Ramos (cell line): ENCODE measurements around the gene GRIP2.

Source experiments
- in situ Hi-C: fragments of 300-500 bp; cut with MboI; formaldehyde crosslinking; loops from one replicate; pipeline ENCODE4 v1.14.3; 2022; ENCODE audit warnings: low sequenced_read_pairs; ENCODE audit not compliant: unreplicated experiment

The GRIP2 gene

DNA sequence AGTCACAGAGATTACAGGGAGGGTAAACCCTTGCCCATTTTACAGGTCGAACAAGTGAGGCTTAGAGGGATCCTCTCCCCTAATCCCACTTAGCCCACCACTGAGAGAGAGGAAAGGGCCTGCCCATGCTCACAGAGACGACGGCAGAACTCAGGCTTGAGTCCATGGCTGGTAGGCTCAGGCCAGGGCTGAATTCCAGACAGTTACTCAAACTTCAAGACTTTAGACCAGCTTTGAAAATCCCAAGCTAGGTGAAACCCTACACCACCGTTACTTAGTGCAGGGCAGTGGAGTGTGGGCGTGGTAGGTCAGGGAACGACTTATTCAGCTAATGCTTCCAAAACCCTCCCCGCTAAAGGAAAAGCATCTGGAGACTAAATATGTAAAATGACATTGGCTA, 16.4 kb downstream of the GRIP2 start:
- in situ Hi-C loops: no loop called here

DNA sequence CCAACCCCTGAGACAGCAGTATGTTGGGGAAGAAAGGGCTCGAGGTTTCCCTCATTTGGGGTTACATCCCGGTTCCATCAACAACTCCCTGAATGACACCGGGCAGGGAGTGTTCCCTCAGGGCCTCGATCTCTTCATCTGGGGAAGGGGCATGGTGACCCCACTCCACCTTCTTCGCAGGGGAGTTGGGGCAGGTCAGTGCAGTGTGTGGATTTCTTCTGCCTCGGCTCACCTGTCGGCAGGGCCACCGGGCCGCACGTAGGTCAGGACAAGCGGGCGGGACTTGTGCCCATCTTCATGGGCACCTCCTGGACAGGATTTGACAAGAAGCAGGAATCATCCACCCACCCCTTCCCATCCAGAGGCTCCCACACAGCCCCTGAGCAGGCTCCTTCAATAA, 17.4 kb downstream of the GRIP2 start:
- in situ Hi-C loops: no loop called here

DNA sequence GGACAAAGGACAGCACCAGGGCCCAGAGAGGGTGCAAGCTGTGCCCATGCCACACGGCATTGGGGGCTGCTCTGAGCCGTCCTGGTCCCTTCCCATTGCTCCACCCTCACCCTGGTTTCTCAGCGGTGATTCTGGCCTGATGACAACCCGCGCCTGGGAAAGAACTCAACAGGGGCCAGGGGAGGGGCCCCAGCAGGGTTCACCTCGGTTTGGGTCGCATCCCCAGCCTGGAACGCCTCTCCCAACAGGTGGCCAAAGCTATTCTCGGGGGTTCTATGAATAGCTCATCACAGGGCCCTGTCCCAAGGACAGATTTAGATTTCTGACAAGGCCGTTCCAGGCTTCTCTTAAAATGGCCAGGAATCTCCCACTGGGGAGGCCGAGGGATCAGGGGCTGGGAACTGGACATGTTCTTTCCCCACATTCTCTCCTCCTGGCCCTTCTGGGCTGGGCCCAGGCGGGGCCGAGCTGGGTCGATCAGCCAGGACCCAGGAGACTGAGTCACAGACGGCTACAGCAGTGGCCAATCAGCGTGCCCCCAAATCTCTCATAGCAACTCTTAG, 17.9 kb downstream of the GRIP2 start:
- in situ Hi-C loops: no loop called here

DNA sequence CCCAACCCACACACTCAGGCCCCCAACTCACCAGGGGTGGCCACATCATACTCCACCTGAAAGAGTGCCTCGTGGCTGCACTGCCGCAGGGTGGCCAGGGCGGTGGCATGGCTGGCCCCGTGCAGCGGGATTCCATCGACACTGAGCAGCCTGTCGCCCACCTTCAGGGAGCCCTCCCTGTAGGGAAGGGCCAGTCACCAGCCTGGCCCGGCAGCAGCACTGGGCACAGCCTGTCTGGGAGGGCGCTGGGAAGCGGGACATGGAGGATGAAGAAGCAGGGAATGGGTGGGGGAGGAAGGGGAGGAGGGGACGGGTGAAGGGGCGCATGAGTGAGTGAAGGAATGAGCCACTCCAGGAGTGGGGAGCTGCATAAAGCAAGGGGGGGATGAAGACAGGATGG, 18.5 kb downstream of the GRIP2 start:
- in situ Hi-C loops: no loop called here

DNA sequence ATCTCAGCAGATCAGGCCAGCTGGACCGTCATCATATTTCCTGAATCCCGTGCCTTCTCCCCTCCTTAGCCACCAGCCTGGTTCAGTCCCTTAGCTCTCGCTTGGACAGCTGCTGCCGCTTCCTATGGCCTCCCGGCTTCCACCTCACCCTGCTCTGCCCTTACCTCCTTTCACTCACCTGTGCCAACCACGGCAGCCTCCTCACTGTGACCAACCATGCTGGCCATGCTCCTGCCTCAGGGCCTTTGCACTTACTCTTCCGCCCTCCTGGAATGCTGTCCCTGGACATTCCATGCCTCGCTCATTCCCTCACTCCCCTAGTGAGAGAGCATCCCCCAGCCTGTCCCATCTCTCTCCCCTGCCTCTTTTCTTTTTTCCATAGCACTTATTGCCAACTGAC, 19.2 kb downstream of the GRIP2 start:
- in situ Hi-C loops: no loop called here

DNA sequence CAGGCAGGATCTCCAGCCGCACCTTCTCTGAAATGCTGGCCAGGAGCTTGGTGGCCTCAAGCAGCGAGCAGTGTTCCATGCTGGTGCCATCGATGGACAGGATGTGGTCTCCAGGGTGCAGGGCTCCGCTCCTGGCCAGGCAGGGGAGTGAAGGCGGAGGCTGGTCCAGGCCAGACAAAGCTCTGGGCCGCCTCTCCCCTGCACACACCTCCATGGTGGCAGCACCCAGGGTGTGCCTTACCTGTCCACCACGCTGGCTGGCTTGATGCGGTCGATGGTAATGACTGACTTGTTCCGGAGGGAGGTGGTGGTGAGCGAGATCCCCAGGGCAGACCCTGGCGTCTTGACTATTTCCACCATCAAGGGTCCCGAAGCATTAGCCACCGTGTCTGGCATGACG, 20.0 kb downstream of the GRIP2 start:
- in situ Hi-C loops: no loop called here

DNA sequence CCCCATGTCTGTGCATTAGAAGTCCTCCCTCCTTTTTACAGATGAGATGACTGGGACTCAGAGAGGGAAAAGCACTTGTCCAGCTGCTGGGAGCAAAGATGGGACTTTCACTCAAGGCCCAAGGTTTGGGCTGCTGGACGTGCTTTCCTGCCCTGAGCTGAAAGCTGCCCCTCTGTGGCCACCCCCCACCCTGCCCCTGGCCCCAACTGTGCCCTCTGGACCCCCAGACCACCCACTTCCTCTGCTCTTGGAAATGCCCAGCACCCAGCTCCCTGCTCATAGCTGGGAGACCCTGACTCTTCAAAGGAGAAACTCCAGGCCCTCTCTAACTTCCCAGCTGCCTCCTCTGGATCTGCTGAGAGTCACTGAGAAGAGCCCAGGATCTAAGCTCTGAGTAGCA, 20.7 kb downstream of the GRIP2 start:
- in situ Hi-C loops: loop anchor here (10.0 kb wide), 1 partner anchor 395 kb away; no protein-coding TSS in a partner anchor

DNA sequence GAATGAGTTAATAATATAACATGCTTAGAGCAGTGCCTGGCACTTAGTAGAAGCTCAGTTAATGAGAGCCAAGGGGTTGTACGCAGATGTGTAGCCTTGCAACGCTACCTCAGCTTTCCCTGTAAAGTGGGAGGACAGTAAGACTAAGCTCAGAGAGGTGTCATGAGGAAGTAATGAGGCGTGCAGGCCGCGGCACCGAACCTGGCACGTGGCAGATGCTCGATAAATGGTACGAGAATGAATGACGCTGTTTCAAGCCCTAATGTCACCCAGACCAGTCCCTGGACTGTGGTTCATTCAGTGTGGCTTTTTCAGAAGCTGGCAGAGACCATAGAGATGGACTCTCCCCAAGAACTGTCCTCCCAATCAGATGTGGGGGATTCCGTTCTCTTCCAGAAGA, 21.2 kb downstream of the GRIP2 start:
- in situ Hi-C loops: loop anchor here (10.0 kb wide), 1 partner anchor 396 kb away; no protein-coding TSS in a partner anchor

DNA sequence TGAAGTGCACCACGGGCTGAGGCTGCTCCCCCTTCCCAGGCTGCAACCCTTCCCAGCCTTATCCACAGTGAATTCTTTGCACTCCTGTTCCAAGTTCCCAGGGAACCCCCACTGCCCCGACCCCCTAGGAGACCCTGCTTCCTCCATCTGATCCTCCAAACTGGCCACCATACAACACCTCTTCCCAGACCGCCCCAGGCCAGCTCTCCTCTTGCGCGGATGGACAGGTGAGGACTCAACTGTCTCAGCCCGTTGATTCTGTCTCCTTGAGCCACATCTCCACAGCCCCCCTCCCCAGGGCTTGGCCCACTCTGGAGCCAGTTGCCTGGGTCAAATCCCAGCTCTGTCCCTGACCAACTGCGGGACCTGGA, 21.7 kb downstream of the GRIP2 start:
- in situ Hi-C loops: loop anchor here (10.0 kb wide), 1 partner anchor 396 kb away; no protein-coding TSS in a partner anchor

DNA sequence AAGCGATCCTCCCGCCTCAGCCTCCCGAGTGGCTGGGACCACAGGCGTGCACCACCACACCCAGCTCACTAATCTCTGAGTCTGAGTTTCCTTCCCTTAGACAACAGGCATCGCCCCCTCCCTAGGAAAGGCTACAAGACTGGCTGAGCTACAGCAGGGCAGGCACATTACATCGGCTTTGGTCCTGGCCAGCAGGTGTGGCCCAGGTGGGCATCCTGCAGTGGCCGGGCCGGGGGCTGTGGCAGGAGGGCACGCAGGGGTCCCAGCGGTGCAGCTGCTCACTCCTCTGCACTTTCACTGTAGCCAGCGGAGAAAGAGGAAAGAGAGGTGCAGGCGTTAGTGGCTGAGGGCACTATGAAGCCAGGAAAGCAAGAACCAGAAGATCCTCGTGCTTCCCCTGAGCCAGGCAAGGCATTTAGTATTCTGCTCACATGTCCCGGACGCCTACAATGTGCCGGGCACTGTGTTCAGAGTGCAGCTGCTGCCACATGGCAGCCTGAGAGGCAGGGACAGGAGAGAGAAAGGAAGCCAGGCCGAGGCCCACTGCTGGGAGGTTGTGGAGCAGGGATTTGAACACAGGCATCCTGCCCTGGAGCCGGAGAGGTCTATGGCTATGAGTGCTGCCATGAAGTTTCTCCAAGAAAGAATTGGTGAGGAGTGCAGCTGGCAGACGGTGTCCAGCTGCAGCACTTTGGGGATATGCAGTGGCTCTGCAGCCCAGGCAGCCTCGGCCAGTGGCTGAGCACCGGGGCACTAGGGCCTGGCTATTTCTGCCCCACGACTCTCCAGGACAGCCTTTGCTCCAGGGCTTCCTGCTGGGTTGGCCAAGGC, 22.3 kb downstream of the GRIP2 start:
- in situ Hi-C loops: loop anchor here (10.0 kb wide), 1 partner anchor 397 kb away; no protein-coding TSS in a partner anchor

DNA sequence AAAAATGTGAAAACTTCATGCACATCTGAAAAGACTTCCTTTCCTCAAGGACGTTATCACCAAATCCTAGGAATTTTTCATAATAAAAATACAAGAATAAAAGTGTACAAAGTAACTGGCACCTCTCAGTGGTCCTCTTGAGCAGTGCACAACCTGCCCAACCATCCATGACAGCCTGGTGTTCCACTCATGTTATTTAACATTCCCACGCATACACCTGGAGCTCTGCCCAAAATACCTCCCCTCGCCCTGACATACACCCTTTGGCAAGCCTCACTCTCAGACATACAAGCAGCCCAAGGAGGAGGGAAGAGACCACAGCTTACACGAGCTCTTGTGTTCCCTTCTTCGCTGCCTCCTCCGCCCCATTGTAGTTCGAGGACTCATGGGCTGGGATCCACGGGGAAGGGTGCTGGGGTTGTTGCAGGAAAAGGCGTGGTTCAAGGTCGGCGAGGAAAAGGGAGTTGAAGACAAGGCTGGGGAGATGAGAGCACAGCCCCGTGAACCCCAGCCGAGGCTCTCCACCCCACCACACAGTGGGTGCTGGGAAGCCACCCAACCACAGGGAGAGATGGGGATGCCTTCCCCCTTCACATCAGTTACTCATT, 23.3 kb downstream of the GRIP2 start:
- in situ Hi-C loops: loop anchor here (10.0 kb wide), 1 partner anchor 398 kb away; no protein-coding TSS in a partner anchor

DNA sequence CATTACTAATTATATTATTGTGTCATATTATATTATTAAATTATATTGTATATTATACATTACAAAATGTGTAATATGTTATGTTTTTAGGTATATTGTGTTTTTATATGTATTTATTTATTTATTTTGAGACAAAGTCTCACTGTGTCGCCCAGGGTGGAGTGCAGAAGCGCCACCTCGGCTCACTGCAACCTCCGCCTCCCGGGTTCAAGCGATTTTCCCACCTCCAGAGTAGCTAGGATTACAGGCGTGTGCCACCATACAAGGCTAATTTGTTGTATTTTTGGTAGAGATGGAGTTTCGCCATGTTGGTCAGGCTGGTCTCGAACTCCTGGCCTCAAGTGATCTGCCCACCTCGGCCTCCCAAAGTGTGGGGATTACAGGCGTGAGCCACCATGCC, 24.6 kb downstream of the GRIP2 start:
- in situ Hi-C loops: loop anchor here (10.0 kb wide), 1 partner anchor 399 kb away; no protein-coding TSS in a partner anchor

DNA sequence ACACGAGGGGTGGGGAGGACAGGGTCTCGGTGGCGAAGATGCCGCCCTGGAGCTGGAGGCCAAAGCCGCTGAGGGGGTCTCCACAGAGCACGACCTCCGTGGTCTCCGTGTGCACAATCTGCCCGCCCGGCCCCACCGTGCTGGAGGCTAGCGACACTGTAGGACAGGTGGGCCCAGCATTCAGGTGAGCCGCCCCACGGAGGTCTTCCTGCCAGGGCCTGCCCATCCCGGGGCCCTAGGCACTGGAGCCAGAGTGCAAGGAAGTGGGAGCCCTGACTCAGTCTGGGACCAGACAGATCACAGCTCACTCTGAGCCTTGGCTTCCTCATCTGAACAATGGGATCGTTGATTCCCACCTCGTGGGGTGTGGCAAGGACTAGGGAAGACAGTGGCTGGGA, 25.8 kb downstream of the GRIP2 start:
- in situ Hi-C loops: loop anchor here (10.0 kb wide), 1 partner anchor 400 kb away; no protein-coding TSS in a partner anchor

DNA sequence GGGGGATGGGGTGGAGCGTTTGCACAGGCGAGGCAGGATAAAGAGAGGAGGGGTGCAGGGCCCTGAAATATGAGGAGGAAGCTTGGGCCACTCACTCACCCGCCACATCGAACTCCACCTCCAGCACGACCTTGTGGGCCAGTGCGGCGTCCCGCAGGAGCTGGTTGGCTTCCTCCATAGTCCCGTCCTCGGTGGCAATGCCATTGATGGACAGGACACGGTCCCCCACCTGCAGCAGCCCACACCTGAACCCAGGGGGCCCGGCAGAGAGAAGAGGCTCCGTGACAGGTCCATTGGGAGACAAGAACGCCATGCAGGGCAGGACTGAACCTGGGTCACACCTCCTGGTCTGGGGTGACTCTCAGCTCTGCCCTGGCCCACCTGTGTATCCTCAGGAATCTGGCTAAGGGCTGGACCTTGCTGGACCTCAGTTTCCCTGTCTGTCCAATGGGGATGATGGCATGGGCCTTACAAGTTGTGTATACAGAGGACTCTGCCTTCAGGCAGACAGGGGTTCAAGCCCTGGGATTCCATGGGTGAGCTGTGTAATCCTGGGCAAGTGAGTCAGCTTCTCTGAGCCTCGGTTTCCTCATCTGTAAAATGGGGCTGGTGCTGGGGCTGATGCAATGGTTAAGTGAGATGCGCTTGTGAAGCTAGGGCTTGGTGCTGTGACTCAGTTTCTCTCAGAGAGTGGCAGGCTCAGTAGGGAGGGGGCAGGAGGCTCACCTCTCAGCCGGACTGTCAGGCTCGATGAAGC, 26.4 kb downstream of the GRIP2 start:
- in situ Hi-C loops: loop anchor here (10.0 kb wide), 1 partner anchor 401 kb away; no protein-coding TSS in a partner anchor

DNA sequence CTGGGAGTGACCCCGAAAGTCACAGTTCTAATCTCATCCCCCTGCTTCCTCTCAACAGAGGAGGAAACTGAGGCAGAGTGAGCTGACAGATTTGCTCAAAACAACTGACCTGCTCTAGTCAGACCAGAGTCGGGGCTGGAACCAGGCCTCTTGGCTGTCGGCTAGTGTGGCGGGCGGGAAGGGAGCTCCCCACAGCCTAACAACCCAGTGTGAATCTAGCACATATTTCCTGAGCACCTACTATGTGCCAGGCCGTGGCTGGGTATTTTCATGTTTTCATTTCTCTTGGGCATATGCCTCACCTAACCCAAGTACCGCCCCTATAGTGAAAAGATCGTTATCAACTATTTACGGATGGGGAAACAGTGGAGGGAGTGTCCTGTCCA, 27.2 kb downstream of the GRIP2 start:
- in situ Hi-C loops: loop anchor here (10.0 kb wide), 1 partner anchor 402 kb away; no protein-coding TSS in a partner anchor

DNA sequence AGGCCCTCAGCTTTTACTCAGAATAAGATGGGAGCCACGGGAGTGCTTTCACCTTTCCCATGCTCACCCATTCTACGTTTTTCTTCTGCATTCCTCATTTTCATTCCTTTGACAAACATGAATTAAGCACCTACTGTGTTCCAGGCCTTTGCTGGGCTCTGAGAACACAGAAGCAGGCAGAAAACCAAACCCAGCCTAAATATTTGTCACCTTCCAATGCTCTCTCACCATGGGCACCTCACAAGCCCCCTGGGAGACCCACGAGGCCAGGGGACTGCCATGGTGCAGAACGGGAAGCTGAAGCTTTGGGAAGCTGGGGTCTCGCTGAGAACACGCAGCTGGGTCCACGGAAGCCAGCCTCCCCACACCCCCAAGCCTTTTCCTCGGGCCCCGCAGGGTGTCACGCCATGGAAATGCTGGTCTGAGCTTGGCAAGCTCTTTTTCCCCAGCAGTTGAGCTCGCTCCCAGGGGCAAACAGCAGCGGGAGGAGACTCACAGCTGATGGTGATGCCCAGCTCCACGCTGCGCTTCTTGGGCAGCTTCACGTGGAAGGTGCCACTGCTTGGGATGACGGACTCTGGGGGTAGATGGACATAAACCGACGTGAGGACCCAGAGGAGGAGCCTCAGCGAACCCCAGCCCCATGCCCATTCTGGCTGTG, 27.7 kb downstream of the GRIP2 start:
- in situ Hi-C loops: loop anchor here (10.0 kb wide), 1 partner anchor 402 kb away; no protein-coding TSS in a partner anchor

DNA sequence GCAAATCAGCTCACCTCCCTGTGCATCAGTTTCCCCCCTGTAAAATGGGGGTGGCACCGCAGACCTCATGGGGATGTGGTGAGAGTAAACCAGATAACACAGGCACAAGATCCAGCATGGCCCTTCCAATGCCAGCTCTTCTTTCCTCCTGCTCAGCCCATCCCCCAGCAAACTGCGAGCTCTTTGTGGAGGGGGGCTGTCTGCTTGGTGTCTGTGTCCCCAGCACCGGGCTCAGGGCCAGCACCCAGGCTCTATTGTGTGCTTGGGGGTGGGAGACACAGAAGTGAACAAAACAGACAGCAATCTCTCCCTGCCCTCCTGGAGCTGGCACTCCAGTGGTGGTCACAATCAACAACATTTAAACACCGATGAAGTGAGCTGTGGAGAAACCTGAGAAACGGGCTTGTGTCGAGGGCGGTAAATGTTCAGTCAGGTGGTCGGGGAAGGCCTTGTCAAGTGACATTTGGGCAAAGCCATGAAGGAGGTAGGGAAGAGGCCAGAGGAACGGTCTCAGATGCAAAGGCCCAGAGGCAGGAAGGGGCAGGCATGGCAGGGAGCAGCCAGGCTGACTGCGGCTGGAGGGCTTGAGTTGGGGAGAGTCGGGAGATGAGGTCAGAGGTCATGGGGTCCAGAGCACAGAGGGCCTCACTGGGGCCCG, 28.4 kb downstream of the GRIP2 start:
- in situ Hi-C loops: loop anchor here (10.0 kb wide), 1 partner anchor 403 kb away; no protein-coding TSS in a partner anchor

DNA sequence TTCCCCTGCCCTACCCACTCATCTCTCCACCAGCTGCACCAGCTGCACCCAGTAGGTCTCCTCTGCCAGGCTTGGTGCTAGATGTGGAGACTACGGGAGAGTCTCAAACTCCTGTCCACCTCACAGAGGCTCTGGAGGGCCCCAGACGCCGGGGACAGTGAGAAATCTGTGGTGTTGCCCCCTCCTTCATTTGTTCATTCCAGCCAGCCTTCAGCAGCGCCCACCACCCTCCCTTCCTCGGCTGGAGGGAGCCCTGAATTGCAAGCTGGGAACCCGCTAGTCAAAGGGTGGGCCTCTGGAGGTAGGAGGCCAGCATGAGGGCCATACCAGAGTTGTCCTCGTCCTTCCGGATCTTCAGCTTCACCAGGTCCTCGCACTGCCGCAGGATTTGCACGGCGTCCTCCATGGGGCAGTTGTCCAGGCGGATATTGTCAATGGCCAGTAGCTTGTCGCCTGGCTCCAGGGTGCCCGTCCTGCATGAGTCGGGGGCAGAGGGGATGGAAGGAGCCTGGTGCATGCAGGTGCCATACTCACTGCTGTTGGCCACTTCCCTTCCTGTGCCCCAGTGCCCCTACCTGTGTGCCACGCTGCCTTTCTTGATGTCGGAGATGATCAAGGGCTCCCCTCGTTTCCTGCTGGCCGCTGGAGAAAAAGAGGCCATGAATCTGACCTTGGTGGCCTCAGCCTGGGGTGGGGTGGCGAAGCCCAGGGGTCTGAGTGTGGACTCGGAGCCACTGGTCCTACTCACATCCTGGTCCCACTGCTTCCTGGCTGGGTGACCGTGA, 29.1 kb downstream of the GRIP2 start:
- in situ Hi-C loops: loop anchor here (10.0 kb wide), 1 partner anchor 404 kb away; no protein-coding TSS in a partner anchor
